Measurements from ENCODE around the gene MAN1A1. TPM values are rescaled to one million over a fixed set of nuclear protein-coding genes. Genes with fewer than 3 reads are reported as not detected.
A peak's percentile ranks its signal among the peaks of the same experiment; 100 is the strongest.

Gene MAN1A1
- total and polyA plus RNA-seq, 2 donors: 14.7 to 23.6 TPM

DNA sequence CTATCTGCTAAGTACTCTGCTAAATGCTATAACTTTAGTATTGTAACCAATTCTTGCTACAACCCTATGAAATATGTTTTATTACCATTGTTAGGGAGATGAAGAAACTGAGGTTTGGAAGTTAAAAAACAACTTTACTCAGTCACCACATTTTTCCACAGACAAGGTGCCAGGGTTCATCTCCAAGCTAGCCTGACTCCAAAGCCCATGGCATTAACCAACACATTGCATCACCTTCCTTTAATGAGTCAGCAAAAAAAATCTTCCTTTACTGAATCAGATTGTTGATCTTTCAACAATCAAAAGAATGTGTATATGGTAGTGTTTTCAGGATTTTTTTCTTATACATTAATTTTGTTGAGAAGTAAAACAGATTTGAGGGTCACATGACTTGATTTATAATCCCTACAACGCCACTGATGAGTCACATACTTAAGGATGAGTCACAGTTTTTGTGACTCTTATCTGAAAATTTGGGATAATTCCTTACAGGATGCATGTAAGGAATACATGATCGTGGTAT, 41.5 kb downstream of the MAN1A1 start:
- DNase-seq (ENCODE audit: low read depth in 6 of 9, low spot score in 9 of 9): no peak
- Histone ChIP-seq H3K27me3 (ENCODE audit: control insufficient read depth in 2 of 2, insufficient read depth in 1 of 2, low read length in 1 of 2) (no peaks in the 10 kb centered on the region), H3K9me3 (ENCODE audit: control insufficient read depth in 2 of 2, insufficient read depth in 1 of 2, low read length in 1 of 2) (no peaks in the 10 kb centered on the region), H3K4me1 (ENCODE audit: control insufficient read depth in 2 of 2, insufficient read depth in 2 of 2, low read length in 2 of 2) (peaks cover 3 to 13% of the 10 kb centered on the region in 2 donors), H3K4me3 (ENCODE audit: low read length in 2 of 2) (no peak overlapping the region), H3K36me3 (ENCODE audit: control insufficient read depth in 2 of 2, insufficient read depth in 2 of 2, low read length in 1 of 2) (peaks cover 0 to 15% of the 10 kb centered on the region in 2 donors), H3K27ac (ENCODE audit: low read depth in 1 of 2, low read length in 1 of 2) (no peak overlapping the region)
- WGBS: 95% methylated on average over 2 of the region's 2 CpGs

DNA sequence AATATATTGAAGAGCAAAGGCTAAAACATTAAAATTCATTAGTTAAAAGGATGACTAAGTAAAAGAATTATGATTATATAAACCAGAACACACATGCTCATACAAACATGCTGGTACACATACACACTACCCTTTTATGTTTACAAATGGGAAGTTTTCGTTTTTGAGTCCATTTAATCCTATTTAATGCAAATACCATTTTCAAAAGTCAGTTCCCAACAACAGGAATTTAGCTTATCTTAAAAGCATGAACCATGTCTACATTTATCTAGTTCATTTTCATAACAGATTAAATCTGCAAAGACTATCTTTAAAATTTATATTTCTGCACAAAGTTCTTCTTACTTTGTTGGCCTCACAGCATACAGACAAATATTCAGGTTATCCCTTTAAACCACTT, 42.5 kb downstream of the MAN1A1 start:
- H3K36me3 ChIP-seq (ENCODE audit: control insufficient read depth in 2 of 2, insufficient read depth in 2 of 2, low read length in 1 of 2): peaks cover 0 to 15% of the 10 kb centered on the region in 2 donors
- WGBS: 100% methylated on average over 1 of the region's 1 CpG
- no peaks in the 10 kb centered on the region for H3K27me3 ChIP-seq (ENCODE audit: control insufficient read depth in 2 of 2, insufficient read depth in 1 of 2, low read length in 1 of 2)
- H3K27ac ChIP-seq (ENCODE audit: low read depth in 1 of 2, low read length in 1 of 2): no peak overlapping the region
- peaks cover 0 to 5% of the 10 kb centered on the region in 2 donors for H3K4me1 ChIP-seq (ENCODE audit: control insufficient read depth in 2 of 2, insufficient read depth in 2 of 2, low read length in 2 of 2)
- H3K4me3 ChIP-seq (ENCODE audit: low read length in 2 of 2): no peak overlapping the region
- no peak for DNase-seq (ENCODE audit: low read depth in 6 of 9, low spot score in 9 of 9)
- H3K9me3 ChIP-seq (ENCODE audit: control insufficient read depth in 2 of 2, insufficient read depth in 1 of 2, low read length in 1 of 2): no peaks in the 10 kb centered on the region

DNA sequence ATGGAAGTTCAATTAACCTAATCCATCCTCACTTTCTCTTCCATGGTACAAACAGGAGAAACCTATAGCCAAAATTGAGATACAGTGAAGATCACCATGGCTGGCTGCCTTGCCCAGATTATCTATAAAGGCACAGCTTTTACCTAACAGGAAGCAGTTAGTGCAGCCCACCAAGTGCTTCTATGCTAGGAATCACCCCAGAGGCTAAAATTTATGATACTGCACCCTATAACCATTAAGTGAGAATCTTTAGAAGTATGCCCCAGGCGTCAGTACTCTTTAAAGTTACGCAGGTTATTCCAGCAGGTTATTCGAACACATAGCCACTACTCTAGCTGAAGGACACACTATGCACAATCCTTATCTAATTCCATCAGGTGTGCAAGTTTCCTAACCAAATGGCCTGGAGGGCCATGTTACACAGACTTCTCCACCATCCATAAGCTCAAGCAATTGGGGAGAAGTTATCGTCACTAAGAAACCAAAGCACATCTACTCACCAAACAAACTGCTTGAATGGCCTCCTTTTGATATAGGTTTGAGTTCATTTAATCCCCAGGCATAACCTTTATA, 43.1 kb downstream of the MAN1A1 start:
- WGBS: 48% methylated on average over 4 of the region's 4 CpGs
- Histone ChIP-seq H3K4me1 (ENCODE audit: control insufficient read depth in 2 of 2, insufficient read depth in 2 of 2, low read length in 2 of 2) (peaks cover 0 to 5% of the 10 kb centered on the region in 2 donors), H3K27ac (ENCODE audit: low read depth in 1 of 2, low read length in 1 of 2) (no peak overlapping the region), H3K9me3 (ENCODE audit: control insufficient read depth in 2 of 2, insufficient read depth in 1 of 2, low read length in 1 of 2) (no peaks in the 10 kb centered on the region), H3K4me3 (ENCODE audit: low read length in 2 of 2) (no peak overlapping the region), H3K36me3 (ENCODE audit: control insufficient read depth in 2 of 2, insufficient read depth in 2 of 2, low read length in 1 of 2) (peaks cover 0 to 15% of the 10 kb centered on the region in 2 donors), H3K27me3 (ENCODE audit: control insufficient read depth in 2 of 2, insufficient read depth in 1 of 2, low read length in 1 of 2) (no peaks in the 10 kb centered on the region)
- no peak for DNase-seq (ENCODE audit: low read depth in 6 of 9, low spot score in 9 of 9)

DNA sequence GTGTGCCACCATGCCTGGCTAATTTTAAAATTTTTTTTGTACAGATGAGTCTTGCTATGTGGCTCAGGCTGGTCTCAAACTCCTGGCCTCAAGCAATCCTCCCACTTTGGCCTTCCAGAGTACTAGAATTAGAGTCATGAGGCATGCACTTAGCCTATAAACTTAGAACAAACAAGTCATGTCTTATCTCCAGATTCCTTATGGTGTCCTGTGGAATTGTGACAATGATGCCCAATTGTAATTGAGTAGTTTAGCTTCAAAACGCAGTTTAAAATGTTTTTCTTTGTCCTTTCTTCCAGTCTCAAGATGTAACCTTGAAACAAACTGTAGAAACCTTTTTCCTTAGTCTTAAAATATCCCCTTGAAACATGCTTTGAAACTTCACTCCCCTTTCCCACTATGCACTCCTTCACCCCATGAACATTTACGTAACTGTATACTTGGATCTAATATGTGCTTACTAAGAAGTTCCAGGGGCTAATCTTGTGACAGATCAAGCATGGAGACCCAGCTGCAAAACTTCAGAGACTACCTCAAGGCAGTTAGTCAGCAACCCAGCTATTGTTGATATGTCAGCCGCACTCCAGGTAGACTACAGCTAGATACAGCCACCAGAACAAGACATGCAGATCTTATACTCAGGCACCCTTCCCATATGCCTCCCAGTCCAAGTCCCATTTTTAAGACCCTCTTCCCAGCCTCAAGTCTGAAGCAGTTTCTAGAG, 46.2 kb downstream of the MAN1A1 start:
- H3K27ac ChIP-seq (ENCODE audit: low read depth in 1 of 2, low read length in 1 of 2): no peak overlapping the region
- DNase-seq (ENCODE audit: low read depth in 6 of 9, low spot score in 9 of 9): peak in 1 of 9 donors; percentile 33
- H3K9me3 ChIP-seq (ENCODE audit: control insufficient read depth in 2 of 2, insufficient read depth in 1 of 2, low read length in 1 of 2): no peaks in the 10 kb centered on the region
- H3K36me3 ChIP-seq (ENCODE audit: control insufficient read depth in 2 of 2, insufficient read depth in 2 of 2, low read length in 1 of 2): peaks cover 0 to 15% of the 10 kb centered on the region in 2 donors
- H3K4me1 ChIP-seq (ENCODE audit: control insufficient read depth in 2 of 2, insufficient read depth in 2 of 2, low read length in 2 of 2): peaks cover 0 to 5% of the 10 kb centered on the region in 2 donors
- no peaks in the 10 kb centered on the region for H3K27me3 ChIP-seq (ENCODE audit: control insufficient read depth in 2 of 2, insufficient read depth in 1 of 2, low read length in 1 of 2)
- H3K4me3 ChIP-seq (ENCODE audit: low read length in 2 of 2): no peak overlapping the region
- 98% methylated on average over 3 of the region's 3 CpGs for WGBS

DNA sequence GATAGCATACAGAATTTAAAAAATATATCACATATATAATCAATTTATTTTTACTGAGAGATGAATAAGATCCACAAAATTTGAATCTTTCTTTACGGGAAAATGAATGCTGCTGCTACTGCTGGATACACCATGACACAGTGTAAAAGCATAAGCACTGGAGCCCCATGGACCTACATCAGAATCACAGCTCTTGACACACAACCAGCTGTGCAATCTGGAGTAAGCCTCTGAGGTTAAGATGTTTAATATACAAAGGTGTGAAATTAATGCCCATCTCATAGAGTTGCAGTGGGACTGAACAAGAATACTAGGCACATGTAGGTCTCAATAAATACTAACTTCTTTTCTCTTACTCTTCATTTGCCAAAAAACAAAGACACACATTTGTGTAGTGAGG, 48.1 kb downstream of the MAN1A1 start:
- no peak overlapping the region for H3K27ac ChIP-seq (ENCODE audit: low read depth in 1 of 2, low read length in 1 of 2)
- H3K27me3 ChIP-seq (ENCODE audit: control insufficient read depth in 2 of 2, insufficient read depth in 1 of 2, low read length in 1 of 2): no peaks in the 10 kb centered on the region
- peaks cover 0 to 5% of the 10 kb centered on the region in 2 donors for H3K4me1 ChIP-seq (ENCODE audit: control insufficient read depth in 2 of 2, insufficient read depth in 2 of 2, low read length in 2 of 2)
- DNase-seq (ENCODE audit: low read depth in 6 of 9, low spot score in 9 of 9): no peak
- no peak overlapping the region for H3K4me3 ChIP-seq (ENCODE audit: low read length in 2 of 2)
- peaks cover 0 to 12% of the 10 kb centered on the region in 2 donors for H3K36me3 ChIP-seq (ENCODE audit: control insufficient read depth in 2 of 2, insufficient read depth in 2 of 2, low read length in 1 of 2)
- WGBS: 99% methylated on average over 1 of the region's 1 CpG
- no peaks in the 10 kb centered on the region for H3K9me3 ChIP-seq (ENCODE audit: control insufficient read depth in 2 of 2, insufficient read depth in 1 of 2, low read length in 1 of 2)

DNA sequence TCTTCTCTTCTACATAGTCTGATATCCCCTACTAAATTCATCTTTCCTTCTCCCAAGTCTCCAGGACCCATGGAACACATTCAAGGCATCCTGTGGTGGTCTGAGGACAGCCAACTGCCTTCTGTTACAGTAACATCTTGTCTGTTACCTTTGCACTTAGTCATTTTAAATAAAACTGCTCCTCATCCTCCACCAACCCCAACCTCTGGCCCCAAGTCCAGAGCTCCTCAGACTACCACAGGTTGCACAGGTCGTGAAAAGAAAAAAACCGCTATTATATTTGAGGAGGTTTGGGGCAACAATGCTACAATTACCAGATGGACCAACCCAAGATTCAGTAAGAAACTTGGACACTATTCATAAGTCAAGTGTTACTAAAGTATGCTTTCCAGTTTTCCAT, 49.9 kb downstream of the MAN1A1 start:
- H3K4me1 ChIP-seq (ENCODE audit: control insufficient read depth in 2 of 2, insufficient read depth in 2 of 2, low read length in 2 of 2): peaks cover 0 to 5% of the 10 kb centered on the region in 2 donors
- WGBS: over 99% methylated on average over 2 of the region's 2 CpGs
- no peak for DNase-seq (ENCODE audit: low read depth in 6 of 9, low spot score in 9 of 9)
- no peaks in the 10 kb centered on the region for H3K36me3 ChIP-seq (ENCODE audit: control insufficient read depth in 2 of 2, insufficient read depth in 2 of 2, low read length in 1 of 2)
- no peak overlapping the region for H3K27ac ChIP-seq (ENCODE audit: low read depth in 1 of 2, low read length in 1 of 2)
- no peaks in the 10 kb centered on the region for H3K9me3 ChIP-seq (ENCODE audit: control insufficient read depth in 2 of 2, insufficient read depth in 1 of 2, low read length in 1 of 2)
- no peaks in the 10 kb centered on the region for H3K27me3 ChIP-seq (ENCODE audit: control insufficient read depth in 2 of 2, insufficient read depth in 1 of 2, low read length in 1 of 2)
- H3K4me3 ChIP-seq (ENCODE audit: low read length in 2 of 2): no peak overlapping the region

DNA sequence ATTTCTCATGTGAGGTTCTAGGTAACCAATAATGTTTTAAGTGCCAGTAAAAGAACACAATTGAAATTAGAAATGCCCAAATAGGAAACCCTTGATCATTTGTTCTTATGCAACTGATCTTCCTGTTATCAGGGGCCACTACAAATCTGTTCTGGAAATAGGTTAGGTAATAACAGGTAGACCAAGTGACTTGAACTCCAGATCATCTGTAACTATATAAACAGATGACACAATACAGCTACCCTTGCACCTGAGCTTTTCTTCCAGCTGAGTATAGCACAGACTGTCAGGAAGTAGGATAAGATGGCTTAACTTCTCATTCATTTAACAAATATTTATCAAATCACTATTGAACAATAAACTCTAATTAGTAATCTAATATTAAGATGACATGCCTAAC, 52.5 kb downstream of the MAN1A1 start:
- no peak for DNase-seq (ENCODE audit: low read depth in 6 of 9, low spot score in 9 of 9)
- Histone ChIP-seq H3K9me3 (ENCODE audit: control insufficient read depth in 2 of 2, insufficient read depth in 1 of 2, low read length in 1 of 2) (no peaks in the 10 kb centered on the region), H3K27ac (ENCODE audit: low read depth in 1 of 2, low read length in 1 of 2) (no peak overlapping the region), H3K36me3 (ENCODE audit: control insufficient read depth in 2 of 2, insufficient read depth in 2 of 2, low read length in 1 of 2) (no peaks in the 10 kb centered on the region), H3K4me1 (ENCODE audit: control insufficient read depth in 2 of 2, insufficient read depth in 2 of 2, low read length in 2 of 2) (no peaks in the 10 kb centered on the region), H3K27me3 (ENCODE audit: control insufficient read depth in 2 of 2, insufficient read depth in 1 of 2, low read length in 1 of 2) (no peaks in the 10 kb centered on the region), H3K4me3 (ENCODE audit: low read length in 2 of 2) (no peak overlapping the region)

DNA sequence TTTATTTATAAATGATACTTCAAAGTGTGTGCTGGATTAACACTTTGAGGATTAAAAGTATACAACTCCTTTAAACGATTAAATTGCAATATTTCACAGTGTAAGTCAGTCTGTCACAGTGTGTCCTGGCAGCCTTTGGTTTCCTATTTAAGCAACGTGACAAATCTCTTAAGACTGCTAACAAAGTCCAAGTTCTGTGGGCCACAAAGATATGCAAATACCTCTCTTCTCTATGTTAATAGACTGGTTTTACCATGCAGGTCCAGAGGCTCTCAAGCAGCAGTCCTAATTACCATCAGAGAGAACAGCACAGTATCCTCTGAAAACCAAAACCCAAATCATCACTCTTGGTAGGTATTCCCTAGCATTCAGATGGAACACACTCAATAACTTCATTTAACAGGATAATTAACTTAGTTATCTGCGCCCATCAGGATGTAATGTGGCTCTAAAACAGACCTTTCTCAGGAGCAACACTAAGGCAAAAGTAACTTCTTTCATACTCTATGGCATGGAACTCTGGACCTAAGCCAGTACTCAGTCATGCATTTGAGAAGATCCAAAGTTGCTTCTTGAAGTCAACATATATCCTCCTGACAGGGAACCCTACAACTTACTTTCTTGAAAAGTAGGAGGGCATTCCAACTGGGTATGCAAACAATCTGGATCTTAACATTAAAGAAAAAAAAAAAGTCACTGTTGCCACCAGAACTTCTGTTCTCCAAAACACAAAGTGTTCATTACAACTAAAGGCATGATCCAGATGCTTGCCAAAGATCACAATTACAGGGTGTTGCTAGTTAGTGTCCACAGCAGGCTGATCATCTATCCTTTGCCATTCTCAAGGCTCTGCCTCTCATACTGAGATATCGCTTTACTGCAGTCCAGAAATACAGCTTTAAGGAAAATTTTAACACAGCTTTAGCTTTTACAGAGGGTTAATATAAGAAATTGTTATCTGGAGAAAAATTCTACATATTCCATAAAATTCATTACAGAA, 53.2 kb downstream of the MAN1A1 start:
- no peak overlapping the region for H3K27ac ChIP-seq (ENCODE audit: low read depth in 1 of 2, low read length in 1 of 2)
- WGBS: 79% methylated on average over 4 of the region's 4 CpGs
- H3K36me3 ChIP-seq (ENCODE audit: control insufficient read depth in 2 of 2, insufficient read depth in 2 of 2, low read length in 1 of 2): no peaks in the 10 kb centered on the region
- H3K27me3 ChIP-seq (ENCODE audit: control insufficient read depth in 2 of 2, insufficient read depth in 1 of 2, low read length in 1 of 2): no peaks in the 10 kb centered on the region
- no peak overlapping the region for H3K4me3 ChIP-seq (ENCODE audit: low read length in 2 of 2)
- DNase-seq (ENCODE audit: low read depth in 6 of 9, low spot score in 9 of 9): no peak
- no peaks in the 10 kb centered on the region for H3K4me1 ChIP-seq (ENCODE audit: control insufficient read depth in 2 of 2, insufficient read depth in 2 of 2, low read length in 2 of 2)
- H3K9me3 ChIP-seq (ENCODE audit: control insufficient read depth in 2 of 2, insufficient read depth in 1 of 2, low read length in 1 of 2): no peaks in the 10 kb centered on the region

Data from thymus (tissue), 11 donors.